ENCODE results near the gene ARFGAP1. TPM values are rescaled to one million over a fixed set of nuclear protein-coding genes. Genes with fewer than 3 reads are reported as not detected.
"Not testable (repeated sequence)": the region's sequence is repeated elsewhere in the genome, so short reads cannot be mapped to it uniquely, and the experiment has no call there.

The ARFGAP1 gene
- polyA plus RNA-seq, 2 of the 4 experiments (the other 2 are of a cell fraction): 41.0 to 106 TPM

DNA sequence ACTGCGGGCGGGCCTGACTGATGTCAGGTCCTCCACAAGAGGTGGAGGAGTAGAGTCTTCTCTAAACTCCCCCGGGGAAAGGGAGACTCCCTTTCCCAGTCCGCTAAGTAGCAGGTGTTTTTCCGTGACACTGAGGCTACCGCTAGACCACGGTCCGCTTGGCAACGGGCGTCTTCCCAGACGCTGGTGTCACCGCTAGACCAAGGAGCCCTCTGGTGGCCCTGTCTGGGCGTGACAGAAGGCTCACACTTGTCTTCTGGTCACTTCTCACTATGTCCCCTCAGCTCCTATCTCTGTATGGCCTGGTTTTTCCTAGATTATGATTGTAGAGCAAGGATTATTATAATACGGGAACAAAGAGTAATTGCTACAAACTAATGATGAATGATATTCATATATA, 21.3 kb upstream of the ARFGAP1 start:
- not testable (repeated sequence) for ATAC-seq, FAIRE-seq

DNA sequence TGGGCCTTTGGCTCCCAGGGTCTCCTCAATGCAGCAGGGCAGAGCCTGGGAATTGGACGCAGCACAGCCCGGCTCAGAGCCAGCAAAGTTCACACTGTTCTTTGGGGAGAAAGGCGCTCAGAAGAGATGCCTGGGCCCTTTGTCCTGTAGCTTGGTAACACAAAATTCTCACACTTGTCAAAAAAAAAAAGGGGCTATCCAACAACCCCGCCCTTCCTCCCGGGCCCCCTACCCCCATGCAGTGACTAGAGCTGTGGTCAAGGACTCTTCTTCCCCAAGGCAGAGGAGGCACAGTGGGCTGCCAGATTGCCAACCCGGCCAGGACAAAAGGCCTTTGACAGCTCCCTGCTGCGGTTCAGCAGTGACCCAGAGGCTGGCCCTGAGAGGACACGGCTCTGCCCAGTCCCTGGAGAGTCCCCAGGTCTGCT, 20.3 kb upstream of the ARFGAP1 start:
- POLR2A ChIA-PET: interaction anchor here (1.1 kb wide), 1 partner anchor 28 kb away, joined by 5 read pairs; no protein-coding TSS in a partner anchor
- CTCF ChIA-PET: interaction anchor here (1.1 to 6.9 kb wide), 9 partner anchors 8 to 77 kb away, joined by 3 to 154 read pairs (median 5); partner anchors contain the start of gene BIRC7
- ATAC-seq: no peak

More for the DNA sequence above, 21.3 kb upstream of the ARFGAP1 start:
- H3K27ac ChIP-seq: peak overlapping the region; percentile 33 to 94; a peak in 4 of 6 replicates
- CTCF ChIA-PET: interaction anchor here (1.1 to 6.9 kb wide), 7 partner anchors 9 to 76 kb away, joined by 4 to 154 read pairs (median 5); partner anchors contain the start of gene BIRC7
- TF ChIP-seq SMC3 (IDR thresholded peaks at IDR 0.05): peak; percentile 70
- TF ChIP-seq RAD21 (conservative IDR thresholded peaks at IDR 0.05 in 1 of 2, IDR thresholded peaks at IDR 0.05 in 1 of 2): peak; percentile 54 to 58
- TF ChIP-seq, protein P1, sequence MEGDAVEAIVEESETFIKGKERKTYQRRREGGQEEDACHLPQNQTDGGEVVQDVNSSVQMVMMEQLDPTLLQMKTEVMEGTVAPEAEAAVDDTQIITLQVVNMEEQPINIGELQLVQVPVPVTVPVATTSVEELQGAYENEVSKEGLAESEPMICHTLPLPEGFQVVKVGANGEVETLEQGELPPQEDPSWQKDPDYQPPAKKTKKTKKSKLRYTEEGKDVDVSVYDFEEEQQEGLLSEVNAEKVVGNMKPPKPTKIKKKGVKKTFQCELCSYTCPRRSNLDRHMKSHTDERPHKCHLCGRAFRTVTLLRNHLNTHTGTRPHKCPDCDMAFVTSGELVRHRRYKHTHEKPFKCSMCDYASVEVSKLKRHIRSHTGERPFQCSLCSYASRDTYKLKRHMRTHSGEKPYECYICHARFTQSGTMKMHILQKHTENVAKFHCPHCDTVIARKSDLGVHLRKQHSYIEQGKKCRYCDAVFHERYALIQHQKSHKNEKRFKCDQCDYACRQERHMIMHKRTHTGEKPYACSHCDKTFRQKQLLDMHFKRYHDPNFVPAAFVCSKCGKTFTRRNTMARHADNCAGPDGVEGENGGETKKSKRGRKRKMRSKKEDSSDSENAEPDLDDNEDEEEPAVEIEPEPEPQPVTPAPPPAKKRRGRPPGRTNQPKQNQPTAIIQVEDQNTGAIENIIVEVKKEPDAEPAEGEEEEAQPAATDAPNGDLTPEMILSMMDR (IDR thresholded peaks at IDR 0.05): peak; percentile 42
- H3K9me3 ChIP-seq, POLR2A ChIA-PET, H3K4me3 ChIP-seq, H3K4me2 ChIP-seq: not testable (repeated sequence)
- WGBS (ENCODE audit: missing lambda C conversion rate): 27% methylated on average over 14 of the region's 14 CpGs
- peak in 1 of 2 experiments; percentile 51 for DNase-seq (ENCODE audit: low read depth in 1 of 2, low spot score in 1 of 2)
- peaks cover 59% of the 10 kb centered on the region for H3K4me1 ChIP-seq

DNA sequence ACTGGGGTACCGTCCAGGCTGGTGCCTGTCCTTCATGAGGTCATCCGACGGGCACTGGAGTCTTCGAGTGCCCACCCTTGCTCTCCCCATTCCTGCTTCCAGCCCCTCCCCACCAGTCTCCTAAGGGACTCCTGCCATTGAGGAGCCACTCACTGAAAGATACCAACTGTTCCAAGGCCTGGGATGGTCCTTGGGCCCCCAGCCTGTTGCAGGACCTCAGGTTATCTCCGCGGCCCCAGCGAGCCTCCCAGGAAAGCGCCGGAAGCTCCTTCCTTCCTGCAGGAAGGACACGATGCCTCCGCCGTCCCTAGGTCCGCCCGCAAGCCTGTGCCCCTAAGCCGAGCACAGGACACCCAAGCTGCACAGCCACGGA, 19.6 kb upstream of the ARFGAP1 start:
- Histone ChIP-seq H3K27ac (peak overlapping the region; percentile 67 to 94; a peak in 5 of 6 replicates), H3K4me2 (peak overlapping the region; percentile 90), H3K4me1 (peaks cover 56% of the 10 kb centered on the region), H3K9me3 (no peaks in the 10 kb centered on the region), H3K4me3 (peak overlapping the region; percentile 50)
- FAIRE-seq (no peak), DNase-seq (ENCODE audit: low read depth in 1 of 2, low spot score in 1 of 2) (no peak), ATAC-seq (no peak)
- ChIA-PET CTCF (interaction anchor here (1.3 to 6.9 kb wide), 5 partner anchors 17 to 35 kb away, joined by 3 to 154 read pairs (median 9); partner anchors contain the start of gene BIRC7), POLR2A (interaction anchor here (1.1 kb wide), 1 partner anchor 29 kb away, joined by 5 read pairs; no protein-coding TSS in a partner anchor)
- TF ChIP-seq RAD21 (conservative IDR thresholded peaks at IDR 0.05 in 1 of 2, IDR thresholded peaks at IDR 0.05 in 1 of 2): no peak
- no peak for TF ChIP-seq CHD2 (IDR thresholded peaks at IDR 0.05; ENCODE audit: low read length, partially characterized antibody)
- no peak for TF ChIP-seq JUN (IDR thresholded peaks at IDR 0.05)
- no peak for TF ChIP-seq POLR2A (IDR thresholded peaks at IDR 0.05; ENCODE audit: low read length)
- TF ChIP-seq PHF8 (IDR thresholded peaks at IDR 0.05; ENCODE audit: borderline replicate concordance, low read depth): no peak
- TF ChIP-seq JUNB (IDR thresholded peaks at IDR 0.05): no peak
- no peak for TF ChIP-seq HOXB13 (CRISPR knock-in tag; IDR thresholded peaks at IDR 0.05; ENCODE audit: low read depth)
- TF ChIP-seq, protein P2, sequence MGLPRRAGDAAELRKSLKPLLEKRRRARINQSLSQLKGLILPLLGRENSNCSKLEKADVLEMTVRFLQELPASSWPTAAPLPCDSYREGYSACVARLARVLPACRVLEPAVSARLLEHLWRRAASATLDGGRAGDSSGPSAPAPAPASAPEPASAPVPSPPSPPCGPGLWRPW (IDR thresholded peaks at IDR 0.05): no peak
- no peak for TF ChIP-seq CHD4 (IDR thresholded peaks at IDR 0.05; ENCODE audit: borderline replicate concordance)
- TF ChIP-seq, protein P3, sequence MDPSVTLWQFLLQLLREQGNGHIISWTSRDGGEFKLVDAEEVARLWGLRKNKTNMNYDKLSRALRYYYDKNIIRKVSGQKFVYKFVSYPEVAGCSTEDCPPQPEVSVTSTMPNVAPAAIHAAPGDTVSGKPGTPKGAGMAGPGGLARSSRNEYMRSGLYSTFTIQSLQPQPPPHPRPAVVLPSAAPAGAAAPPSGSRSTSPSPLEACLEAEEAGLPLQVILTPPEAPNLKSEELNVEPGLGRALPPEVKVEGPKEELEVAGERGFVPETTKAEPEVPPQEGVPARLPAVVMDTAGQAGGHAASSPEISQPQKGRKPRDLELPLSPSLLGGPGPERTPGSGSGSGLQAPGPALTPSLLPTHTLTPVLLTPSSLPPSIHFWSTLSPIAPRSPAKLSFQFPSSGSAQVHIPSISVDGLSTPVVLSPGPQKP (IDR thresholded peaks at IDR 0.05; ENCODE audit: low read depth, low read length): no peak
- no peak for TF ChIP-seq RNF2 (IDR thresholded peaks at IDR 0.05; ENCODE audit: borderline replicate concordance, low read depth)
- TF ChIP-seq FOXS1 (CRISPR knock-in tag; IDR thresholded peaks at IDR 0.05): no peak
- TF ChIP-seq, protein P4, sequence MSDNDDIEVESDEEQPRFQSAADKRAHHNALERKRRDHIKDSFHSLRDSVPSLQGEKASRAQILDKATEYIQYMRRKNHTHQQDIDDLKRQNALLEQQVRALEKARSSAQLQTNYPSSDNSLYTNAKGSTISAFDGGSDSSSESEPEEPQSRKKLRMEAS (IDR thresholded peaks at IDR 0.05): no peak
- no peak for TF ChIP-seq MYC (IDR thresholded peaks at IDR 0.05; ENCODE audit: borderline replicate concordance, low read length)
- TF ChIP-seq GATA3 (IDR thresholded peaks at IDR 0.05; ENCODE audit: borderline replicate concordance): no peak
- no peak for TF ChIP-seq RCOR1 (IDR thresholded peaks at IDR 0.05; ENCODE audit: low read depth, low read length)
- TF ChIP-seq, protein P1 (IDR thresholded peaks at IDR 0.05): no peak
- no peak for TF ChIP-seq SREBF2 (IDR thresholded peaks at IDR 0.05)
- 83% methylated on average over 9 of the region's 16 CpGs for WGBS (ENCODE audit: missing lambda C conversion rate)

More for the DNA sequence above, 20.3 kb upstream of the ARFGAP1 start:
- TF ChIP-seq CBX2 (IDR thresholded peaks at IDR 0.05; ENCODE audit: borderline replicate concordance, low read depth) (no peak), RAD21 (conservative IDR thresholded peaks at IDR 0.05 in 1 of 2, IDR thresholded peaks at IDR 0.05 in 1 of 2) (no peak), JUNB (IDR thresholded peaks at IDR 0.05) (no peak), HOXB13 (CRISPR knock-in tag; IDR thresholded peaks at IDR 0.05; ENCODE audit: low read depth) (no peak), EHMT2 (IDR thresholded peaks at IDR 0.05; ENCODE audit: low read depth) (no peak), SREBF2 (IDR thresholded peaks at IDR 0.05) (no peak), POLR2AphosphoS2 (conservative IDR thresholded peaks at IDR 0.05; ENCODE audit: low read length) (no peak)
- TF ChIP-seq, protein P5, sequence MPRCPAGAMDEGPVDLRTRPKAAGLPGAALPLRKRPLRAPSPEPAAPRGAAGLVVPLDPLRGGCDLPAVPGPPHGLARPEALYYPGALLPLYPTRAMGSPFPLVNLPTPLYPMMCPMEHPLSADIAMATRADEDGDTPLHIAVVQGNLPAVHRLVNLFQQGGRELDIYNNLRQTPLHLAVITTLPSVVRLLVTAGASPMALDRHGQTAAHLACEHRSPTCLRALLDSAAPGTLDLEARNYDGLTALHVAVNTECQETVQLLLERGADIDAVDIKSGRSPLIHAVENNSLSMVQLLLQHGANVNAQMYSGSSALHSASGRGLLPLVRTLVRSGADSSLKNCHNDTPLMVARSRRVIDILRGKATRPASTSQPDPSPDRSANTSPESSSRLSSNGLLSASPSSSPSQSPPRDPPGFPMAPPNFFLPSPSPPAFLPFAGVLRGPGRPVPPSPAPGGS (IDR thresholded peaks at IDR 0.05): no peak
- 75% methylated on average over 7 of the region's 8 CpGs for WGBS (ENCODE audit: missing lambda C conversion rate)
- Histone ChIP-seq H3K27ac (peak overlapping the region; percentile 33 to 94; a peak in 5 of 6 replicates), H3K4me2 (no peak overlapping the region), H3K4me3 (no peak overlapping the region), H3K9me3 (no peaks in the 10 kb centered on the region), H3K4me1 (peaks cover 59% of the 10 kb centered on the region)
- DNase-seq (ENCODE audit: low read depth in 1 of 2, low spot score in 1 of 2) (no peak), FAIRE-seq (no peak)
